ENCODE data around the gene KLRC1.

Gene KLRC1

DNA sequence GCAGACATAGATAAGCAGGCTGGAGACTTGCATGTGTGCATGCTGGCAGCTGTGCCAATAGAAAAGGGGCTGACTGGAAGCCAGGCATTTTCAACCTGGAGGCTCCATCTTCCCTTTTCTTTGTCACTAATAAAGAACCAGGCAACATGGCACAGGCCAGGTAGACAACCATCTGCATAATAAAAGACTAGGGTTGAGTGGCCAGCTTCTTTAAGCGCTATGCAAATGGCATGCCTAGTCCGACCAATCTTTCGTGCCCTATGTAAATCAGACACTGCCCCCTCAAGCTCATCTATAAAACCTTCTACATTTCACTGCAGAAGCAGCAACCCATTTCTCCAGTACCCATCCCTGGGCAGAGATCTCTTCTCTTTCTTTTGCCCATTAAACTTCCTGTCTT lies 4.6 kb upstream of the KLRC1 start:
- no peak overlapping the region for H2AFZ ChIP-seq (ENCODE audit: low read depth)
- no peak overlapping the region for H3K4me2 ChIP-seq
- H4K20me1 ChIP-seq (ENCODE audit: insufficient read depth) = no peaks in the 10 kb centered on the region
- H3K4me3 ChIP-seq (IDR thresholded peaks at IDR 0.05; ENCODE audit: insufficient read depth, low read depth, low read length) = no peak overlapping the region
- TF ChIP-seq, protein P1, sequence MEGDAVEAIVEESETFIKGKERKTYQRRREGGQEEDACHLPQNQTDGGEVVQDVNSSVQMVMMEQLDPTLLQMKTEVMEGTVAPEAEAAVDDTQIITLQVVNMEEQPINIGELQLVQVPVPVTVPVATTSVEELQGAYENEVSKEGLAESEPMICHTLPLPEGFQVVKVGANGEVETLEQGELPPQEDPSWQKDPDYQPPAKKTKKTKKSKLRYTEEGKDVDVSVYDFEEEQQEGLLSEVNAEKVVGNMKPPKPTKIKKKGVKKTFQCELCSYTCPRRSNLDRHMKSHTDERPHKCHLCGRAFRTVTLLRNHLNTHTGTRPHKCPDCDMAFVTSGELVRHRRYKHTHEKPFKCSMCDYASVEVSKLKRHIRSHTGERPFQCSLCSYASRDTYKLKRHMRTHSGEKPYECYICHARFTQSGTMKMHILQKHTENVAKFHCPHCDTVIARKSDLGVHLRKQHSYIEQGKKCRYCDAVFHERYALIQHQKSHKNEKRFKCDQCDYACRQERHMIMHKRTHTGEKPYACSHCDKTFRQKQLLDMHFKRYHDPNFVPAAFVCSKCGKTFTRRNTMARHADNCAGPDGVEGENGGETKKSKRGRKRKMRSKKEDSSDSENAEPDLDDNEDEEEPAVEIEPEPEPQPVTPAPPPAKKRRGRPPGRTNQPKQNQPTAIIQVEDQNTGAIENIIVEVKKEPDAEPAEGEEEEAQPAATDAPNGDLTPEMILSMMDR (conservative IDR thresholded peaks at IDR 0.05; ENCODE audit: low read depth, low read length) = no peak
- H3K27me3 ChIP-seq (ENCODE audit: insufficient read depth, low read depth) = no peaks in the 10 kb centered on the region
- no peaks in the 10 kb centered on the region for H3K4me1 ChIP-seq (ENCODE audit: low read depth, poor library complexity, severe bottlenecking)
- H3K36me3 ChIP-seq (ENCODE audit: insufficient read depth) = no peaks in the 10 kb centered on the region
- H3K27ac ChIP-seq = no peak overlapping the region
- no peaks in the 10 kb centered on the region for H3K79me2 ChIP-seq (ENCODE audit: insufficient read depth, low read depth)
- no peak overlapping the region for H3K9ac ChIP-seq

- TF ChIP-seq, protein P1 (conservative IDR thresholded peaks at IDR 0.05; ENCODE audit: low read depth, low read length) = no peak
- Histone ChIP-seq H3K9ac (no peak overlapping the region), H2AFZ (ENCODE audit: low read depth) (no peak overlapping the region), H3K79me2 (ENCODE audit: insufficient read depth, low read depth) (no peaks in the 10 kb centered on the region), H3K4me2 (no peak overlapping the region), H3K27ac (no peak overlapping the region), H3K4me1 (ENCODE audit: low read depth, poor library complexity, severe bottlenecking) (no peaks in the 10 kb centered on the region), H4K20me1 (ENCODE audit: insufficient read depth) (no peaks in the 10 kb centered on the region), H3K36me3 (ENCODE audit: insufficient read depth) (no peaks in the 10 kb centered on the region), H3K27me3 (ENCODE audit: insufficient read depth, low read depth) (no peaks in the 10 kb centered on the region), H3K4me3 (IDR thresholded peaks at IDR 0.05; ENCODE audit: insufficient read depth, low read depth, low read length) (no peak overlapping the region)
Measured at GRCh38 chr12:10456856-10457255, 3.7 kb upstream of the KLRC1 start.

GRCh38 chr12:10455766-10456165 lies 2.6 kb upstream of the KLRC1 start:
- Histone ChIP-seq H3K27me3 (ENCODE audit: insufficient read depth, low read depth) (no peaks in the 10 kb centered on the region), H3K79me2 (ENCODE audit: insufficient read depth, low read depth) (no peaks in the 10 kb centered on the region), H4K20me1 (ENCODE audit: insufficient read depth) (no peaks in the 10 kb centered on the region), H3K9ac (no peak overlapping the region), H2AFZ (ENCODE audit: low read depth) (no peak overlapping the region), H3K27ac (no peak overlapping the region), H3K36me3 (ENCODE audit: insufficient read depth) (no peaks in the 10 kb centered on the region), H3K4me3 (IDR thresholded peaks at IDR 0.05; ENCODE audit: insufficient read depth, low read depth, low read length) (no peak overlapping the region), H3K4me1 (ENCODE audit: low read depth, poor library complexity, severe bottlenecking) (no peaks in the 10 kb centered on the region), H3K4me2 (no peak overlapping the region)
- TF ChIP-seq, protein P1 (conservative IDR thresholded peaks at IDR 0.05; ENCODE audit: low read depth, low read length) = no peak

GRCh38 chr12:10454531-10454930 lies 1.4 kb upstream of the KLRC1 start:
- TF ChIP-seq, protein P1 (conservative IDR thresholded peaks at IDR 0.05; ENCODE audit: low read depth, low read length) = no peak
- H3K27ac ChIP-seq = no peak overlapping the region
- H3K9ac ChIP-seq = no peak overlapping the region
- H3K4me1 ChIP-seq (ENCODE audit: low read depth, poor library complexity, severe bottlenecking) = no peaks in the 10 kb centered on the region
- no peaks in the 10 kb centered on the region for H3K36me3 ChIP-seq (ENCODE audit: insufficient read depth)
- no peak overlapping the region for H2AFZ ChIP-seq (ENCODE audit: low read depth)
- H3K27me3 ChIP-seq (ENCODE audit: insufficient read depth, low read depth) = no peaks in the 10 kb centered on the region
- H3K79me2 ChIP-seq (ENCODE audit: insufficient read depth, low read depth) = no peaks in the 10 kb centered on the region
- no peaks in the 10 kb centered on the region for H4K20me1 ChIP-seq (ENCODE audit: insufficient read depth)
- H3K4me3 ChIP-seq (IDR thresholded peaks at IDR 0.05; ENCODE audit: insufficient read depth, low read depth, low read length) = no peak overlapping the region
- H3K4me2 ChIP-seq = no peak overlapping the region
